ENCODE results near the gene TMEM182. TPM values are rescaled to one million over a fixed set of nuclear protein-coding genes. Genes with fewer than 3 reads are reported as not detected.

The TMEM182 gene
- total RNA-seq, 1 donor, result 1.4 TPM

- TF ChIP-seq CTCF (IDR thresholded peaks at IDR 0.05; ENCODE audit: extremely low read depth, low read depth, low read length), result no peak
Observed at GRCh38 chr2:102765061-102765460, 3.2 kb downstream of the TMEM182 start.

GRCh38 chr2:102768253-102768652, 6.4 kb downstream of the TMEM182 start:
- Histone ChIP-seq H3K4me1 (ENCODE audit: insufficient read depth, low read length) (no peaks in the 10 kb centered on the region), H3K4me2 (ENCODE audit: insufficient read depth, low read length) (no peak overlapping the region), H3K4me3 (ENCODE audit: insufficient read depth, low read length) (no peak overlapping the region), H3K79me2 (ENCODE audit: insufficient read depth, low read length) (no peaks in the 10 kb centered on the region), H2AFZ (ENCODE audit: low read length) (no peak overlapping the region), H3K27me3 (ENCODE audit: insufficient read depth, low read length) (no peaks in the 10 kb centered on the region), H3K27ac (ENCODE audit: low read depth, low read length) (no peak overlapping the region), H3K36me3 (ENCODE audit: insufficient read depth, low read length) (no peaks in the 10 kb centered on the region), H4K20me1 (ENCODE audit: insufficient read depth, low read length) (no peaks in the 10 kb centered on the region), H3K9me3 (ENCODE audit: low read depth, low read length) (no peaks in the 10 kb centered on the region)
- DNase-seq (ENCODE audit: insufficient read length, low spot score, missing footprints), result no peak
- TF ChIP-seq CTCF (IDR thresholded peaks at IDR 0.05; ENCODE audit: extremely low read depth, low read depth, low read length), result no peak

More at GRCh38 chr2:102765061-102765460, 3.2 kb downstream of the TMEM182 start:
- no peaks in the 10 kb centered on the region for H3K27me3 ChIP-seq (ENCODE audit: insufficient read depth, low read length)
- H3K27ac ChIP-seq (ENCODE audit: low read depth, low read length), result no peak overlapping the region
- H2AFZ ChIP-seq (ENCODE audit: low read length), result no peak overlapping the region
- no peaks in the 10 kb centered on the region for H3K79me2 ChIP-seq (ENCODE audit: insufficient read depth, low read length)
- no peak for DNase-seq (ENCODE audit: insufficient read length, low spot score, missing footprints)
- H3K4me2 ChIP-seq (ENCODE audit: insufficient read depth, low read length), result no peak overlapping the region
- no peaks in the 10 kb centered on the region for H3K36me3 ChIP-seq (ENCODE audit: insufficient read depth, low read length)
- H3K4me1 ChIP-seq (ENCODE audit: insufficient read depth, low read length), result no peaks in the 10 kb centered on the region
- no peaks in the 10 kb centered on the region for H4K20me1 ChIP-seq (ENCODE audit: insufficient read depth, low read length)
- H3K9me3 ChIP-seq (ENCODE audit: low read depth, low read length), result no peaks in the 10 kb centered on the region
- H3K4me3 ChIP-seq (ENCODE audit: insufficient read depth, low read length), result no peak overlapping the region

- Histone ChIP-seq H3K4me1 (ENCODE audit: insufficient read depth, low read length) (no peaks in the 10 kb centered on the region), H3K27ac (ENCODE audit: low read depth, low read length) (no peak overlapping the region), H3K79me2 (ENCODE audit: insufficient read depth, low read length) (no peaks in the 10 kb centered on the region), H3K4me3 (ENCODE audit: insufficient read depth, low read length) (no peak overlapping the region), H2AFZ (ENCODE audit: low read length) (no peak overlapping the region), H3K36me3 (ENCODE audit: insufficient read depth, low read length) (no peaks in the 10 kb centered on the region), H4K20me1 (ENCODE audit: insufficient read depth, low read length) (no peaks in the 10 kb centered on the region), H3K4me2 (ENCODE audit: insufficient read depth, low read length) (no peak overlapping the region), H3K9me3 (ENCODE audit: low read depth, low read length) (no peaks in the 10 kb centered on the region), H3K27me3 (ENCODE audit: insufficient read depth, low read length) (no peaks in the 10 kb centered on the region)
- DNase-seq (ENCODE audit: insufficient read length, low spot score, missing footprints), result no peak
- no peak for TF ChIP-seq CTCF (IDR thresholded peaks at IDR 0.05; ENCODE audit: extremely low read depth, low read depth, low read length)
Observed at GRCh38 chr2:102768892-102769291, 7.1 kb downstream of the TMEM182 start.

- Histone ChIP-seq H3K4me1 (ENCODE audit: insufficient read depth, low read length) (no peaks in the 10 kb centered on the region), H4K20me1 (ENCODE audit: insufficient read depth, low read length) (no peaks in the 10 kb centered on the region), H3K4me2 (ENCODE audit: insufficient read depth, low read length) (no peak overlapping the region), H3K27me3 (ENCODE audit: insufficient read depth, low read length) (no peaks in the 10 kb centered on the region), H3K36me3 (ENCODE audit: insufficient read depth, low read length) (no peaks in the 10 kb centered on the region), H3K27ac (ENCODE audit: low read depth, low read length) (no peak overlapping the region), H3K9me3 (ENCODE audit: low read depth, low read length) (no peaks in the 10 kb centered on the region), H3K79me2 (ENCODE audit: insufficient read depth, low read length) (no peaks in the 10 kb centered on the region), H3K4me3 (ENCODE audit: insufficient read depth, low read length) (no peak overlapping the region), H2AFZ (ENCODE audit: low read length) (no peak overlapping the region)
- no peak for DNase-seq (ENCODE audit: insufficient read length, low spot score, missing footprints)
- no peak for TF ChIP-seq CTCF (IDR thresholded peaks at IDR 0.05; ENCODE audit: extremely low read depth, low read depth, low read length)
Observed at GRCh38 chr2:102770506-102770905, 8.7 kb downstream of the TMEM182 start.
